Activated CD8-positive, alpha-beta memory T cell treated with anti-CD3 and anti-CD28 coated beads, Interleukin-2, amount 50 U/mL, for 48 hours (primary cell): ENCODE data around the gene SMPDL3B.
"Not testable (repeated sequence)": the region's sequence is repeated elsewhere in the genome, so short reads cannot be mapped to it uniquely, and the experiment has no call there.

Experiments used
- DNase-seq: peaks from one replicate; pipeline ENCODE4 v3.0.0-alpha.2; 2020

Gene SMPDL3B

DNA sequence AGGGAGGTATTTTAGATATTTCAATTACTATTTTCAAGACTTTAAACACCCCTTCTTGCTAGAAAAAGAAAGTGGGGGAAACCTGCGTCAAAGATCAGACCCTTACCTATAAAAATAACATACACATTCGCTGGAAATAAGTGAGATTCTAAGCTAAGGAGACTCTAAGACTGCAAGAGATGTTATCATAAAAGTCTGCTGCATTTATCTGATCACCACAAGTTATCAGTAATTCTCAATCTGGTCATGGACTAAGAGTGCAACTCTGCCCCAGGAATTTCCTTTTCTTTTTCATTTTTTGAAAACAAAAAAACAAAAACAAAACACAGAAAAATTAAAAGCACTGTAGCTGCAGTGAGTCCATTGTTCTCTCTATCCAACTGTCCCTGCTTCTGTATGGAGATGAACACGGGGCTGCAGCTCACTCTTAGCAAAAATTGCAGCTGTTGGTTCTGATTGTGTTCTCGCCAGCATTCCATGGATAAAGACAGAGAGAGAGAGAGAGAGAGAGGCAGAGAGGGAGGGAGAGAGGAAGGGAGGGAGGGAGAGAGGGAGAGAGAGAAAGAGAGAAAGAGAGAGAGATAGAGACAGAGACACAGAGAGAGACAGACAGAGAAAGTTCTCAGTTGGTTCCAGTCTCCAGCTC, 39.1 kb downstream of the SMPDL3B start:
- no peak for DNase-seq

DNA sequence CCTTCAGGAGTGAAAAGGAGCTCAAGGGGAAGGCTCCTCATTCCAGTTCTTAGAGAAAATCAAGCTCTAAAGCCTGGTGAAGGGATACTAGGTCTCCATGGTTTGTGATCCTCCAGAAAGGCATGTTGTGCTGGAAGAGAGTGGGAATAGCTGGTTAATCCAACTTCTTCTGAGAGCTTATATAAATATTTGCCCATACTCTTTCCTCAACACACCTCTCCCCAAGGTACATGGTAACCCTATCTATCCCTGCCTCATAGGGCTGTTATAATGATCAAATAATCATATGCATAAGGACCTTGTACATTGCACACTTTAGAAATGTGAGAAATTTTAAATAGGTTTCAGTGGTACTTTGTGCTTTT, 39.6 kb downstream of the SMPDL3B start:
- no peak for DNase-seq

DNA sequence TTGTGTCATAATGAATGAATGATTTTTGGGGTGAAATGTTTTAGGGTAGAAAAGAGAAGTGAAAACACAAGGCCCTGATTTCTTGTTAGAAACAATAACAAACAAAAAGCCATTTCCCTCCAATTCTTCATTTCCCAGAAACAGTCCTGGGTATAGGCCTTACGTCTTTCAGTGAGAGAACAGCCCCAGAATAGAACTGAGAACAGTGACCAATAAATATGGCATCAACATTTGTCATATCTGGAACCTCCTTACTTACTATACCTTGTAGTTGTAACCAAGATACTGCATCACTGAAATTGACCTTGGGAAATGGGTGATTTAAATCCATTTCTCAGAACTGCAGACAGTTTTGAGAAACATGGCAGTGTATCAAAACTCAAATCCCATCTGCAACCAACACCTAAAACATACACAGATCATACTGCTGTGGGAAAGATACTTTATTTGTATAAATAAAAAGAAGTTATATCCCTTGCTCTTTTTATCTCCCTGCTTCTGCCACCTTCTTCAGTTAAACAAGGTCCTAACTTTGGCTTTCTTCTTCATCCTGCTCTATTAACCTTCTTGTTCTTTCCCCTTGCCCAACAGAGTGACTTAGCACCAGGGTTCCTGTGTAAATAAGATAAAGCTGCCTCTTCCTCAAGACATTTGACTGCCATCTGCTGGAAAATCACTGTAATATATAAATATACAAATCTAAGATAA, 44.5 kb downstream of the SMPDL3B start:
- no peak for DNase-seq

DNA sequence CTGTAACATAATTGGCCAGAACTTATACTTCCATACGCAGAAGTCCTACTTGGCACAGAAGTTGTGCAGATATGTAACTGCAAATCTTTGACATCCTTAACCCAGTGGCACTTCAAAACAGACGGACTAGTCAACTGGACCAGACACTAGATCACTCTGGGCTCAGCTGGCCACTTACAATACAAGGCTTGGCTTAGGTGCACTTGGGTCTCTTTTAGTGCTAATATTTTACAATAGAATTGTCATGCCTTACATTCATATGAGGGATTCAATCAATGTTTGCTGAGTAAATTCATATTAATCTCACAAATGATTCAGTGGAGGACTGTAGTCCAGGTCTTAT, 45.0 kb downstream of the SMPDL3B start:
- no peak for DNase-seq

DNA sequence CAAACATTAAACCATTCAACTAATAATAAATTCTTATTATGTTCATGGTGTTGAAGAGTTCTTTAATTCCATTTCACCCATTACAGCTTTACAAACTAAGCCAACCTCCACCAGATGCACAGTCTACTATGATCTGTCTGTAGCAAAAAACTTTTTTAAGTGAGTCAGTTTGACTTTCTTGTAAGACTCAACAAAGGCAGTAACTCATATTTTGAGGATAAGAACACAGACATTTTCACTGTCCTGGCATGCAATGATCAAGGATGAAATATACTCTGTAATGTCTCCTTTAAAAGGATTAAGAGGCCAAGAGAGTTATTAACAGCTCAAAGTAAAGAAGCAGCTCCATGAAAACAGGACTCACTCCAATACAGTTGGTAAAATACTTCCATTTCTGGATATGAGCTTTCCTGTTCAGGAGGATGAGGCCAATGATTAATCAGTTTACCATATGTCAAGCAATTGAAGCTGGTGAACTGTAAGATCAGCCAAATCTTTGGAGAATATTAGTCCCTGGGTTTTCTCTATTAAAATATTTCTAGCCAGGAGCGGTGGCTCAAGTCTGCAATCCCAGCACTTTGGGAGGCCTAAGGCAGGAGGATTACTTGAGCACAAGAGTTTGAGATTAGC, 45.5 kb downstream of the SMPDL3B start:
- DNase-seq, result no peak

DNA sequence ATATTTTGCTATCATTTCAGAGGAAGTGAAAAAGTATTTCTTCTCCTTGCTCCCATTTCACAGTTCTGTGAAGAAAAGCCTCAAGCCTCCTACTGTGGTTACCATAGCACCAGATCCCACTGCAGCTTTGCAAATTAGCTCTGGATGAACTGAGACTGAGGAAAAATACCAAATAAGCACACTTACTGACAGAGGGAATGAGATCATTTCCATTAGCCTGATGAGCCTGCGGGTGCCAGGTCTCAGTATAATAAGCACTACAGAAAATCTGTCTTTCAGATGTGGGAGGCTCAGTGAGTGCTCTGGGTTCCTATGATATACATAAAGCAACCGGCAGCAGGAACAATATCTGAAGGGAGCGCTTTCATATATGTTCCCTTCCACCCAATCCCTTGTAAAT, 46.3 kb downstream of the SMPDL3B start:
- no peak for DNase-seq

DNA sequence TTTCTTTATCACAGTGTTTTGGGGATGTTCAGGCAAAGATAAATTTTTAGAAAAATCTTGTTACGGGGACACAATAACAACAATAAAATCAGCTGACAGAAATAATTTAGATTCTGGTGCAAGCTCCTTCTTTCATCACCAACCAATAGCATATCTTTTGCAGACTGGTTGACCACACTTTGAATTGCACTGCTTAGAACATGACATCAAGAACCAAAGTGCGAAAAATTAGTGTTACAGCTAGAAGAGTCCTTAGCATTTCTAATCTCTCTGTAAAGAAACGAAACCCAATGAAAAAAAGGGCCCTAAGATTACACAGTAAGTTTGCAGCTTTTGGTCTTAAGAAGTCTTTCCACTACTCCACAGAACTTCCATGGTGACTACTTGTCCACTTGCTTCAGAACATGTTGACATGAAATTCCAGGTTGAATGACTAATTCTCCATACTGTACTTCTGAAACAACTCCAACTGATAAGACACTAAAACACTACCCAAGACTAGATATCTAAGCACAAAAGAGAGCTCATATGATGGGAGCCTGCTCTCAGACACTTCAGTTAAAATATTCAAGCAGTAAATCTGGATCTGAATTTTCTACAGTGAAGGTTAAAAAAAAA, 56.2 kb downstream of the SMPDL3B start:
- no peak for DNase-seq

DNA sequence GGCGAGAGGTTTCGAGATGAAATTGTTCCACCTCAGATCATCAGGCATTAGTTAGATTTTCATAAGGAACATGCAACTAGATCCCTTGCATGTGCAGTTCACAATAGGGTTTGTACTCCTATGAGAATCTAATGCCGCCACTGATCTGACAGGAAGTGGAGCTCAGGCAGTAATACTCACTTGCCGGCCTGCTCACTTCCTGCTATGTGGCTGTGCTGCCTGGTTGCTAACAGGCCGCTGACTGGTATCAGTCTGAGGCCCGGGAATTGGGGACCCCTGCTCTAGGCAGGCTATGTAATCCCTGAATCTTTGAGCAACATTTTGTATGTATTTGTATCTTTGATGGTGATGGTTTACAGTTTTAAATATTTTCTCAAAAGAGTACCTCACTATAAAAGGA, 57.5 kb downstream of the SMPDL3B start:
- DNase-seq, result no peak

DNA sequence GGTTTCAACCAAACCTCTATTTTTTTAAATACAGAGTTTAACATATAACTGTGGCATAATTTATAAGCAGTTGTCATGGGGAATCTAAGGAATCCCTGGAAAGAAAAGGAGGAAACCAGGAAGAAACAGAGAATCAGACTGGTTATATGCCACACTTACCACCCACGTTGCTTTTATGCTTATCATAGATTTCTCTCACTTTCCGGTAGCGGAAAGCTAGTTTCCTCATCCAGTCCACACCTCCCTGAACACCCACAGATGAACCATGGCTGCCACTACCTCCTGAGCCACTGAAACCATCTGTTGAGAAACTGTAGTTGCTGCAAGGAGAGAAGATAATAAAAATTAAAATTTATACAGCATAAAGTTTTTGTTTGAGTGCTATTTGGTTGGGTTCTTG, 58.4 kb downstream of the SMPDL3B start:
- no peak for DNase-seq

DNA sequence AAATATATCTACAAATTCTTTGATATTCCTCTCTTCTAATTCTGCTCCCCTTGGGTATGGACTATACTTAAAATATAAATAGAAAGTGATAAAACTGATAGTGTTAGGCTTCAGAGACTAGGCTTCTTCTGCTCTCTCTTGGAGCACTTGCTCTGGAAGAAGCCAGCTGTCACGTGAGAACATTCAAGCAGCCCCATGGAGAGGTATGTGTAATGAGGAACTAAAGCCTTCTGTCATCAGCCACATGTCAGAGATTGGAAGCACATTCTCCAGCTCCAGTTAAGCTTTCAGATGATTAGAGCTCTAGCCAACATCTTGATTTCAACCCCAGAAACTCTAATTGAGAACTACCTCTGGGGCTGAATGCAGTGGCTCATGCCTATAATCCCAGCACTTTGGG, 59.3 kb downstream of the SMPDL3B start:
- no peak for DNase-seq

DNA sequence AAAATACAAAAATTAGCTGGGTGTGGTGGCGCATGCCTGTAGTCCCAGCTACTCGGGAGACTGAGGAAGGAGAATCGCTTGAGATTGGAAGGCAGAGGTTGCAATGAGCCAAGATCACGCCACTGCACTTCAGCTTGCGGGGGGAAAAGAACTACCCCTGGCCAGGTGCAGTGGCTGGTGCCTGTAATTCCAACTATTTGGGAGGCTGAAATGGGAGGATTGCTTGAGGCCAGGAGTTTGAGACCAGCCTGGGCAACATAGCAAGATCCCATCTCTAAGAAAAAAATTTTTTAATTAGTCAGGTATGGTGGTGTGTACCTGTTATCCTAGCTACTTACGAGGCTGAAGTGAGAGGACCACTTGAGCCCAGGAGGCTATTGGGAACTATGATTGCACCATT, 59.7 kb downstream of the SMPDL3B start:
- not testable (repeated sequence) for DNase-seq

DNA sequence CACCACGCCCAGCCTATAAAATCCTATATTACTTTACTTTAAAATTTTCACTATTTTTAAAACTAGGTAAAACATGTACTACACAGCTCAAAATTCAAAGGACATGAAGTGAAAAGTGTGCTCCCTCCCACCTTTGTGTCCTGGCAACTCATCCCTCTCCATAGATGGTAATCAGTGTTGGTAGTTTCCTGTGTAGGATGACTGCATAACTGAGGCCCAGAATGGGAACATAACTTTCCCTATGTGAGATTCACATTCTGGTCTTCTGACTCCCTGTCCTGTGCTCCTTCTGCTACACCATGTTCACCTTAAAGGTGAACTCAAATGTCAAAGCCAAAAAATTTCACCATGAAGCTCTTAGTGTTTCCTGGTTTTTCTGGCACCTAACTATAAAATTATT, 64.3 kb downstream of the SMPDL3B start:
- no peak for DNase-seq

DNA sequence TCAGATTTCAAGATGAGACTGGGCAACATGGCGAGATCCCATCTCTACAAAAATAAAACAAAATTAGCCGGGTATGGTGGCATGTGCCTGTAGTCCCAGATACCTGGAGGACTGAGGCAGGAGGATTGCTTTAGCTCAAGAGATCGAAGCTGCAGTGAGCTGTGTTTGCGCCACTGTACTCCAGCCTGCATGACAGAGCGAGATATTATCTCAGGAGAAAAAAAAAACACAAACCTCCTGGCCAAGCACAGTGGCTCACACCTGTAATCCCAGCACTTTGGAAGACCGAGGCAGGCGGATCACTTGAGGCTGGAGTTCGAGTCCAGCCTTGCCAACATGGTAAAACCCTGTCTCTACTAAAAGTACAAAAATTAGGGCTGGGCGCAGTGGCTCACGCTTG, 67.8 kb downstream of the SMPDL3B start:
- DNase-seq, result no peak

DNA sequence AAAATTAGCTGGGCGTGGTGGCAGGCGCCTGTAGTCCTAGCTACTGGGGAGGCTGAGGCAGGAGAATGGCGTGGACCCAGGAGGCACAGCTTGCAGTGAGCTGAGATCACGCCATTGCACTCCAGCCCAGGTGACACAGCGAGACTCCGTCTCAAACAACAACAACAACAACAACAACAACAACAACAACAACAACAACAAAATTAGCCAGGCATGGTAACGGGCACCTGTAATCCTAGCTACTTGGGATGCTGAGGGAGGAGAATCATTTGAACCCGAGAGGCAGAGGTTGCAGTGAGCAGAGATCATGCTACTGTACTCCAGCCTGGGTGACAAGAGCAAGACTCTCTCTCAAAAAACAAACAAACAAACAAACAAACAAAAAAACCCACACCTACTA, 68.3 kb downstream of the SMPDL3B start:
- DNase-seq, result not testable (repeated sequence)
